Trophoblast cell (in vitro differentiated cells and primary cell): ENCODE results near the gene NAT14.

Experiments
- DNase-seq, 2 donors: peaks; one replicate each; pipeline ENCODE4 v3.0.0-alpha.2; 2016
- H2AFZ ChIP-seq: 2 replicates; pipeline ENCODE4 v1.6.1; 2013; ENCODE audit warnings: low read length, moderate library complexity, mild to moderate bottlenecking; ENCODE audit not compliant: insufficient read depth, poor library complexity
- H2AK5ac ChIP-seq: 2 replicates; pipeline ENCODE4 v1.6.1; 2013; ENCODE audit warnings: mild to moderate bottlenecking, low read length
- H2BK120ac ChIP-seq: 2 replicates; pipeline ENCODE4 v1.6.1; 2013; ENCODE audit warnings: low read length, mild to moderate bottlenecking, moderate library complexity; ENCODE audit not compliant: insufficient read depth, poor library complexity
- H2BK12ac ChIP-seq: 2 replicates; pipeline ENCODE4 v1.6.1; 2013; ENCODE audit warnings: mild to moderate bottlenecking, low read length, moderate library complexity
- H2BK5ac ChIP-seq: 2 replicates; pipeline ENCODE4 v1.6.1; 2013; ENCODE audit warnings: low read length, low read depth, moderate library complexity, mild to moderate bottlenecking; ENCODE audit not compliant: poor library complexity
- H3K14ac ChIP-seq: 2 replicates; pipeline ENCODE4 v1.6.1; 2013; ENCODE audit warnings: mild to moderate bottlenecking, low read length
- H3K18ac ChIP-seq: 2 replicates; pipeline ENCODE4 v1.6.1; 2013; ENCODE audit warnings: mild to moderate bottlenecking, low read length
- H3K23ac ChIP-seq: 2 replicates; pipeline ENCODE4 v1.6.1; 2013; ENCODE audit warnings: low read length
- H3K27ac ChIP-seq: 2 replicates; pipeline ENCODE4 v1.5.1; 2013; ENCODE audit warnings: low read depth, mild to moderate bottlenecking, inconsistent platforms, low read length, moderate library complexity
- H3K27me3 ChIP-seq: 2 replicates; pipeline ENCODE4 v1.6.1; 2013; ENCODE audit warnings: inconsistent platforms, mild to moderate bottlenecking, low read length, moderate library complexity; ENCODE audit not compliant: insufficient read depth
- H3K36me3 ChIP-seq, 2 experiments: 1 replicate in 1 of 2; 2 replicates in 1 of 2; pipeline ENCODE4 v1.6.1; 2013; ENCODE audit warnings: low read length in 2 of 2, mild to moderate bottlenecking in 2 of 2, moderate library complexity in 1 of 2; ENCODE audit not compliant: insufficient read depth in 2 of 2, control insufficient read depth in 1 of 2
- H3K4ac ChIP-seq: 2 replicates; pipeline ENCODE4 v1.6.1; 2013; ENCODE audit warnings: low read depth, mild to moderate bottlenecking, low read length, moderate library complexity
- H3K4me1 ChIP-seq, 2 experiments: 1 replicate in 1 of 2; 2 replicates in 1 of 2; pipeline ENCODE4 v1.6.1; 2013; ENCODE audit warnings: low read length in 2 of 2, mild to moderate bottlenecking in 2 of 2, moderate library complexity in 1 of 2; ENCODE audit not compliant: insufficient read depth in 2 of 2, control insufficient read depth in 1 of 2
- H3K4me2 ChIP-seq: 2 replicates; pipeline ENCODE4 v1.6.1; 2013; ENCODE audit warnings: inconsistent platforms, mild to moderate bottlenecking, low read length, moderate library complexity
- H3K4me3 ChIP-seq: 2 replicates; pipeline ENCODE4 v1.5.1; 2013; ENCODE audit warnings: mild to moderate bottlenecking, low read depth, low read length, inconsistent platforms
- H3K79me1 ChIP-seq: one replicate; pipeline ENCODE4 v1.6.1; 2013; ENCODE audit warnings: low read length
- H3K79me2 ChIP-seq: 2 replicates; pipeline ENCODE4 v1.6.1; 2013; ENCODE audit warnings: low read length, mild to moderate bottlenecking; ENCODE audit not compliant: control insufficient read depth, insufficient read depth, poor library complexity
- H3K9ac ChIP-seq: 2 replicates; pipeline ENCODE4 v1.6.1; 2013; ENCODE audit warnings: mild to moderate bottlenecking, low read length
- H3K9me3 ChIP-seq: 2 replicates; pipeline ENCODE4 v1.6.1; 2013; ENCODE audit warnings: low read depth, mild to moderate bottlenecking, control low read depth, inconsistent platforms, low read length; ENCODE audit not compliant: insufficient read depth
- H4K12ac ChIP-seq: 2 replicates; pipeline ENCODE4 v1.6.1; 2013; ENCODE audit warnings: low read depth, mild to moderate bottlenecking, low read length, moderate library complexity
- H4K8ac ChIP-seq: 2 replicates; pipeline ENCODE4 v1.6.1; 2013; ENCODE audit warnings: low read depth, mild to moderate bottlenecking, low read length, moderate library complexity
- H4K91ac ChIP-seq: one replicate; pipeline ENCODE4 v1.6.1; 2013; ENCODE audit warnings: low read depth, mild to moderate bottlenecking, low read length, moderate library complexity
- WGBS: extraction: QIAGEN DNeasy Blood & Tissue Kit; methylation state at CpG from one replicate; pipeline ENCODE4 v1.1.7; 2013; ENCODE audit warnings: missing lambda C conversion rate; ENCODE audit not compliant: insufficient read length, insufficient coverage; ENCODE audit errors: extremely low coverage; 5-methylcytosine and 5-hydroxymethylcytosine counted together

NAT14 gene

DNA sequence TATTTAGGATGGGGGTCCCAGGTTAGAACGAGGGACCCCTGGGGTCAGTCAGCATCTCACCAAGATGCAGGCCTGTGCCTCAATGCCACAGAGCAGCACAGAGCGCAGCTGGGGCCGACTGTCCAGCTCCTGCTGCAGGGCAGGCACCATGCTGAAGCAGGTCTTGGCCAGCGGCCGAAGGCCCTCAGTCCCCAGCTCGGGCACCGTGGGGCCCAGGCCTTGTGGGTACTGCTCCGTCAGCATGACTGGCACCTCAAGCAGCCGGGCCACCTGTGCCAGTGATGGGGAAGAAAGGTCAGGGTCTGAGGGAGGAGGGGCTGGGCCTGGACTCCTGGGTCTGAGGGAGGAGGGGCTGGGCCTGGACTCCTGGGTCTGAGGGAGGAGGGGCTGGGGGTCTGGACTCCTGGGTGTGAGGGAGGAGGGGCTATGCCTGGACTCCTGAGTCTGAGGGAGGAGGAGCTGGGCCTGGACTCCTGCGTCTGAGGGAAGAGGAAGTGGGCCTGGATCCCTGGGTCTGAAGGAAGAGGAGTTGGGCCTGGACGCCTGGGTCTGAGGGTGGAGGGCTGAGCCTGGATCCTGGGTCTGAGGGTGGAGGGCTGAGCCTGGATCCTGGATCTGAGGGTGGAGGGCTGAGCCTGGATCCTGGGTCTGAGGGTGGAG lies 29.3 kb upstream of the NAT14 start:
- no peak overlapping the region for H3K4me2 ChIP-seq
- no peak overlapping the region for H2BK5ac ChIP-seq
- peaks cover 0 to 4% of the 10 kb centered on the region in 2 experiments for H3K4me1 ChIP-seq
- H2BK12ac ChIP-seq, result no peak overlapping the region
- no peak overlapping the region for H3K18ac ChIP-seq
- H3K79me1 ChIP-seq, result no peaks in the 10 kb centered on the region
- no peak overlapping the region for H4K8ac ChIP-seq
- no peak for DNase-seq
- no peak overlapping the region for H4K12ac ChIP-seq
- peaks cover 0 to 5% of the 10 kb centered on the region in 2 experiments for H3K36me3 ChIP-seq
- WGBS, result no CpG with 5 or more reads among the region's 11 CpGs
- H3K9me3 ChIP-seq, result peaks cover 4% of the 10 kb centered on the region
- H4K91ac ChIP-seq, result no peak overlapping the region
- H2BK120ac ChIP-seq, result no peak overlapping the region
- no peak overlapping the region for H3K4ac ChIP-seq
- peaks cover 18% of the 10 kb centered on the region for H3K27me3 ChIP-seq
- H3K27ac ChIP-seq, result no peak overlapping the region
- H3K79me2 ChIP-seq, result no peaks in the 10 kb centered on the region
- H3K14ac ChIP-seq, result no peak overlapping the region
- H3K4me3 ChIP-seq, result no peak overlapping the region
- no peak overlapping the region for H2AFZ ChIP-seq
- no peak overlapping the region for H3K23ac ChIP-seq
- no peak overlapping the region for H3K9ac ChIP-seq
- no peak overlapping the region for H2AK5ac ChIP-seq

DNA sequence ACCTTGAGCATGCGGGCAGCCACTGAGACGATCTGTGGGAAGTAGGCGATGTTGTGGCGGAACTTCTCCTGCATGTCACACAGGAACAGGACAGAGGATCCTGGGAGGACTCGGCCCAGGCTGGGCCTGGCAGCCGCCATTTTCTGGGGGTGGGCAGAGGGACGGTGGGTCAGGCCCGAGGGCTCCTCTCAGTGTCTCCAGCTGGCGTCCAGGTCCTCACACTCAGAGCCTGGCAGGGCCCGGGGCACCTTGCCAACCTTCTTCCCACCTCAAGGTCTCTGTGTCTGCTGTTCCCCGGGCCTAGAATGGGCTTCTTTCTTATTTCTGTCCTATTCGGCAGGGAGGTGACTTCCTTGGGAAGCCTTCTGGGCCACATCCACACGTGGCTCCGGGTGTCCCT lies 28.6 kb upstream of the NAT14 start:
- Histone ChIP-seq H4K91ac (no peak overlapping the region), H2BK120ac (no peak overlapping the region), H2AK5ac (no peak overlapping the region), H3K4me3 (no peak overlapping the region), H3K4me2 (no peak overlapping the region), H3K4ac (no peak overlapping the region), H3K9ac (no peak overlapping the region), H2BK12ac (no peak overlapping the region), H3K9me3 (peaks cover 4% of the 10 kb centered on the region), H3K36me3 (peaks cover 0 to 5% of the 10 kb centered on the region in 2 experiments), H3K79me1 (peaks cover 3% of the 10 kb centered on the region), H3K27me3 (peaks cover 13% of the 10 kb centered on the region), H2BK5ac (no peak overlapping the region), H3K27ac (no peak overlapping the region), H2AFZ (no peak overlapping the region), H3K79me2 (peaks cover 2% of the 10 kb centered on the region), H3K18ac (no peak overlapping the region), H4K8ac (no peak overlapping the region), H4K12ac (no peak overlapping the region), H3K4me1 (peaks cover 4 to 11% of the 10 kb centered on the region in 2 experiments), H3K23ac (no peak overlapping the region), H3K14ac (no peak overlapping the region)
- no peak for DNase-seq
- WGBS, result no CpG with 5 or more reads among the region's 14 CpGs

- Histone ChIP-seq H3K23ac (no peak overlapping the region), H3K4me1 (peaks cover 7 to 12% of the 10 kb centered on the region in 2 experiments), H3K14ac (no peak overlapping the region), H3K4me3 (no peak overlapping the region), H3K79me1 (peaks cover 6% of the 10 kb centered on the region), H3K4ac (no peak overlapping the region), H3K27me3 (no peaks in the 10 kb centered on the region), H3K9ac (no peak overlapping the region), H4K8ac (no peak overlapping the region), H3K4me2 (no peak overlapping the region), H2BK5ac (no peak overlapping the region), H3K9me3 (peaks cover 2% of the 10 kb centered on the region), H3K36me3 (peaks cover 0 to 5% of the 10 kb centered on the region in 2 experiments), H2AK5ac (no peak overlapping the region), H3K79me2 (peaks cover 3% of the 10 kb centered on the region), H3K18ac (no peak overlapping the region), H2BK12ac (no peak overlapping the region), H4K12ac (no peak overlapping the region), H3K27ac (no peak overlapping the region), H2BK120ac (no peak overlapping the region), H2AFZ (no peak overlapping the region), H4K91ac (no peak overlapping the region)
- DNase-seq, result no peak
- WGBS, result no CpG with 5 or more reads among the region's 16 CpGs
Measured at GRCh38 chr19:55457683-55458457, 27.1 kb upstream of the NAT14 start.

GRCh38 chr19:55459551-55459949 lies 25.4 kb upstream of the NAT14 start:
- Histone ChIP-seq H3K4ac (no peak overlapping the region), H3K79me2 (peaks cover 3% of the 10 kb centered on the region), H3K36me3 (peaks cover 0 to 5% of the 10 kb centered on the region in 2 experiments), H3K27ac (no peak overlapping the region), H3K9me3 (no peaks in the 10 kb centered on the region), H3K27me3 (no peaks in the 10 kb centered on the region), H3K4me3 (no peak overlapping the region), H4K12ac (no peak overlapping the region), H4K8ac (no peak overlapping the region), H3K79me1 (peaks cover 6% of the 10 kb centered on the region), H3K9ac (no peak overlapping the region), H2AFZ (no peak overlapping the region), H2AK5ac (no peak overlapping the region), H2BK120ac (no peak overlapping the region), H3K4me1 (peaks cover 7 to 12% of the 10 kb centered on the region in 2 experiments), H3K23ac (no peak overlapping the region), H2BK12ac (no peak overlapping the region), H3K14ac (no peak overlapping the region), H3K4me2 (no peak overlapping the region), H2BK5ac (no peak overlapping the region), H3K18ac (no peak overlapping the region), H4K91ac (no peak overlapping the region)
- DNase-seq, result no peak
- no CpG with 5 or more reads among the region's 8 CpGs for WGBS
